LHCN-M2 (cell line): ENCODE data around the gene PRKAG1. TPM values are rescaled to one million over a fixed set of nuclear protein-coding genes. Genes with fewer than 3 reads are reported as not detected.

Experiments
- DNase-seq: peaks from one replicate; pipeline ENCODE4 v3.0.0-alpha.2; 2012; ENCODE audit warnings: low read depth
- total RNA-seq: library from RNA; depleted of rRNA; stranded (reverse); fragments of >200 nt; gene quantifications from 2 replicates; pipeline ENCODE4 v1.2.3, GENCODE V29; 2014

The PRKAG1 gene
- total RNA-seq, 1 experiment from 2014 or later = 77.4 TPM

- peak; percentile 69 for DNase-seq
Measured at GRCh38 chr12:49049566-49050224, 31.1 kb upstream of the PRKAG1 start.

- no peak for DNase-seq
Measured at GRCh38 chr12:49048953-49049352, 30.4 kb upstream of the PRKAG1 start.

DNA sequence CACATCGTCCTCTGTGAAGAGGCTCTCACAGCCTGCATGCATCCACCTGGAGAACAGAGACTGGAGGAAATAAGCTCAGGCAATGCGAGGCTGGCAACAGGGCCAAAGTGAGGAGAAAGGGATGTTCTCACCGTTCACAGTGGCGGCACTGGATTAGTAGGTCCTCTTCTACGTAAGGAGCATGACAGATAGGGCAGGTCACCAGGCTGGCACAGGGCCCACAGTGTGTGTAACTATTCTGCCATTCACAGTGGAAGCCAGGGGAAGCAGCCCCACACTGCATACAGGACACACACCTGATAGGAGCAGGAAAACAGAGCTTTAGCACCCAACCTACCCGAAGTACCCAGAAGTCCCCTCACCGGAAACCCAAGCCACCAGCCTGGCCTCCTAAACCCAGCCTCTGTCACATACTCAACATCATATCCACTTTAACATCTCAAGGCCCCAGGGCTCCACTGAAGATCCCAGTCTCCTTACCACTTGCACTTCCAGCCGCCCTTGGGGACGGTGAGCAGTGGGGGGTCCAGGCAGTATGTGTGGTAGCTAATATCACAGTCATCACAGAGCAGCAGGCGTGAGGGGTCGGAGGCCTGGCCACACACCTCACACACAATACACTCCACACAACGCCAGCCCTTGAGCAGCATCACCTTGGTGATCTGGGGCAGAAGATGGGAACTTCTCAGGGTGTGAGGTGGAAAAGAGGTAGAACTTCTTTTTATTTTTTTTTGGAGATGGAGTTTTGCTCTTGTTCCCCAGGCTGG is 27.7 kb upstream of the PRKAG1 start:
- DNase-seq = no peak

- no peak for DNase-seq
Measured at GRCh38 chr12:49044660-49045059, 26.1 kb upstream of the PRKAG1 start.

GRCh38 chr12:49043856-49044258 is 25.3 kb upstream of the PRKAG1 start:
- peak; percentile 42 for DNase-seq

DNA sequence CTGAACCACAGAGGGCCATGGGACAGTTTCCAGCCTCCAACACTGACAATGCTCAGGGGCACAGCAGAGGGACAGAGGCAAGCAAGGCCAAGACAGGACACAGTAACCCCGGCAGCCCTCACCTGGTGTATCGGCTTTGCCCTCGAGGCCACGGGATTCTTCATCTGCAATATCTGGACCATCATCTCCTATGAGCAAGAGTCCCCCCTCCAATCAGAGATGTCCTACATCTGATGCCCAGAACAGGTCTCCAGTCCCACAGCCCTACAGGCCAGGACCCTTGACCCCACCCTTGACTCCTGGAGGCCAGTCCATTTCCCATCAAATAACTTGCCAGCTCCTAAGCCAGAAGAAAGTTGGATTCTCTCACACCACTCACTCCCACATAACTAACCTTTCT is 24.7 kb upstream of the PRKAG1 start:
- DNase-seq = no peak

- DNase-seq = no peak
Measured at GRCh38 chr12:49041881-49042484, 23.4 kb upstream of the PRKAG1 start.

DNA sequence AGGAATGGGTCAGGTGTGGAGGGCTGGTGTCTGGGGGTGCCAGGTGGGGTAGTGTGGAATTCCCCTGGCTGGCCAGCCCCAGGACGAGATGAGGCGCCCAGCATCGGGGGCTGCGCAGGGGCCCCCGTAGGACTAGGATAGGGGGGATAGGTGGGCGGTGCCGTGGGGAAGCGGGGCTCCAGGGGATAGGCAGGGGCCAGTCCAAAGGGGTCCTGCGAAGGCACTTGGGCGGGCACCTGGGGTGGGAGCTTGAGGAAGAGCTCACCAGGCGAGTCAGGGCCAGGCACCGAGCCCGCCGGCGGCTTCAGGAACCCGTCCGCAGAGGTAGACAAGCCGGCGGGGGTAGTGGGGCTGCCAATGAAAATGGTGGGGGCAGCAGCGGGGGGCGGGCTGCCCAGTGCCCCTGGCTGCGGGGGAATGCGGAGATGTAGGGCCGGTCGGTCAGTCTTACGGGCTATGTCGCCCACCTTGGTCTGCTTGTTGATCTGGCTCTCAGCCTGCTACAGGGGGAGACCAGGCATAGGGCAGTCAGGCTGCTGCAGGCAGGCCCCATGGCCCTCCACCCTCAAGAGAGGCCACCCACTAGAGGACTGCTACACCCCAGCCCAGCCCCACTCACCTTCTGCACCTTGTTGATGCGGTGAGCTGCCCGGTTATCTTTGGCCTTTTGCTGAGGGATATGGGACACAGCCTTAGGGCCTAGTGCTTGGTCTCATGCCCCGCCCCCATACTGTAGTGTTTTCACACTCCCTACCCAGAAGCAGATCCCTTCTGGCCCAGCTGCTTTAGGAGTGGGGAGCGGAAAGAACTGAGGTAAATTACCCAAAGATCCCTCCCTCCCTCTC is 22.7 kb upstream of the PRKAG1 start:
- DNase-seq = no peak

DNA sequence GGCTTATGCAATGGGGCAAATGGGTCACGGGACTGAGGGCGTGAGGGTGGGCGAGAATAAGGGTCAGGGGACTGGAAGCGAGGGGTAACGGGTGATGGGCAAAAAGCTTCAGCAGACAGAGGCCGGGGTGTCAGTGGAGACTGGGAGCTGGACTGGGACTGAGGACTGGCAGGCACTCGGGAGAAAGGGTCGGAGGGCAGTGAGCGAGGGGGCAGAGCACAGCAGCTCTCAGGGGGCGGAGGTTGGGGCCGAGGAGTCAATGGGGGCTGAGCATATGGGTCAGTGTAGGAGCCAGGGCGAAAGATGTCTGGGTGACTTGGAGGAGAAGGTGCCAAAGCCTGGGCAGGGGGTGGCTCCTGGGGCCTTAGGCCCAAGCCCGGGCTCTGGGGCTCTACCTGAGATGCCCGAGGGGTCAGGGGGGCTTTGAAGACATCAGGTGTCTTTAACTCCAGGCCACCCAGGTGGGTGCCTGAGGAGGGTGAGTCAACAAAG is 21.8 kb upstream of the PRKAG1 start:
- DNase-seq = no peak

DNA sequence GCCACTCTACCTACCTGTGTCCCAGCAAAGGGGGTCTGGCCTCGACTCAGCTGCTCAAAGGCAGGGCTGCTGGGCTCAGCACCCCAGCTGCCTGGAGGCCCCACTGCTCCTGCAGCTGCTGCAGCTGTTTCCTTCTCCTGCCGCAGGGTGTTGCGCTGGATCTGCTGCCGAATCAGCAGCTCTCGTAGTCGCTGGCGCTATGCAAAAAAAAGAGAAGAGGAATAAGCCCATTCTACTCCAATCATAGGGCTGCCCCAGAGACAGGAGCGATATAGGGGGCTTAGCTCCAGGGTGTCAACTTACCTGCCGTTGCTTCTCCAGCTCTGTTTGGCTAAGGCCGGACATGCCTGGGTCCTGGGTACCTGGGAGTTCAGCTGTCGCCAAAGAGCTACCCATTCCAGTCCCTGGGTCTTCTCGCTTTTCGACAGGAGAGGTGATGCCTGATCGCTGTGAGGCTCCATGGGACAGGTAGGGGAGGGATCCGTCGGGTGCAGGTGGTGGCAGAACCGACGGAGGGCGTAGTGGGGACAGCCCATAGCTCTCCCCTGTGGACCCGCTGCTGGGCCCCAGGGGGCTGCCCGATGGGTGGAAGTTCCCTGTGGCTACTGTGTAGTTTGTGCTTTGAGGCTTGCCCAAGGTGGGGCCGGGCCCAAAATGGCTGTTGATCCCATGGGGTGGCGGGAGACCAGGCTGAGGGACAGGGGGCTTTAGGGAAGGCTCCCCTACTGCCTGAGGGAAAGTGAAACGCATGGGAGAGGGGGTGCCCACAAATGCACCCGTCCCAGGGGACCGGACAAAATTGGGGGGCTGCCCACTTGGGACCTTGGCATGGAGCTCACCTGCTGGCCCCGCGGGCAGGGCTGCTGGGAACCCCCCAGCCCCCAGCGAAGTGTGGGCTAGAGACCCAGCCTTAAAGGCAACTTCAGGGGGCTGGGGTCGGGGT is 21.1 kb upstream of the PRKAG1 start:
- no peak for DNase-seq

- DNase-seq = no peak
Measured at GRCh38 chr12:49038291-49038955, 19.8 kb upstream of the PRKAG1 start.

GRCh38 chr12:49037947-49038237 is 19.3 kb upstream of the PRKAG1 start:
- no peak for DNase-seq

DNA sequence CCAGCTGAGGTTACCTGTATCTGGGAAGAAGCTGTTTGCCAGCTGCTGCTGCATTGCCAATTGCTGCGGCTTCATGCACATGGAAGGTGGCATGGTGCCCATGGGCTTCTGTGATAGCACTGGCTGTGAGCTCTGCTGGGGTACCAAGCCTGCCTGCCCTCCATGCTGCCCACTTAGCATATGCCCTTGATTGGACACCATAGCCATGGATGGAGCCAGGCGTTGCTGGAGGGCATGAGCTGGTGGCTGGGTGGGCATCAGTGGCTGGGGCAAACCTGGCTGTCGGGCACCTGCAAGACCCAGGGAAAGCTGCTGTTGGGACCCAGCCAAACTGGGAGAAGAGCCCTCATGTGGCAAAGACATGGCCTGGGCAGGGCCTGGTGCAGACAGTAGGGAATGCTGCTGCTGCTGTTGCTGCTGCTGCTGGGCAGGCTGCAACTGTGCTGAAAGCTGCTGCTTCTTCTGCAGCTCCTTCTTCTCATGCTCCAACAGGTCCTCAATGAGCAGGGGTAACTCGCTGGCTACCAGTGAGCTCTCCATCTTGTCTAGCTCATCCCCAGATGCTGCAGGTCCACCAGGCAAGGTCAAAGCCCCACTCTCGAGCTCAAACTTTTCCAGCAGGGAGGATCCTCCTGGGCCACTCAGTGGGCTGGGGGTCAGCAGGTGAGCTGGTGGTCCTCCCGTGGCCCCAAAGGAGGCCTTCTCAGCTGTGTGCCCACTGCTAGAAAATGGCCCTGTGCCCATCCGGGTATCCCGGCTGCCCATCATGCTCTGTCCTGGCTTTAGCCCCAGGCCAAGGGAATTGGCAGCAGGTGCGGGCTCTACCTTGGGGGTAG is 18.8 kb upstream of the PRKAG1 start:
- no peak for DNase-seq

GRCh38 chr12:49036029-49036428 is 17.5 kb upstream of the PRKAG1 start:
- no peak for DNase-seq

DNA sequence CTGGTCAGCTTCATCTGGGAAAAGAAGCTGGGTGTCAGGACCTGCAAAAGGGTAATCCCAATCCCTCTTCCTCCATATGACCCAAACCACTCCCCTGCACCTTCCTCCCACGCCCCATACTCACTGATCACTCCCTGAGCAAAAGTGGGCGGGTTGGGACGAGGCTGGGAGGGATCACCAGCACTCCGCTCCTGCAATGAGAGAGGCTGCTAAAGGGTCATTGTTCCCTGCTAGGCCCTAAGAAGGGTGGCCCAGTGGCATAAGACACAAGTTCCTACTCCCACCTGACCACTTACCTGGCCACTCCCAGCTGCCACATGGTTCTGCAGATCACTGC is 15.7 kb upstream of the PRKAG1 start:
- no peak for DNase-seq

DNA sequence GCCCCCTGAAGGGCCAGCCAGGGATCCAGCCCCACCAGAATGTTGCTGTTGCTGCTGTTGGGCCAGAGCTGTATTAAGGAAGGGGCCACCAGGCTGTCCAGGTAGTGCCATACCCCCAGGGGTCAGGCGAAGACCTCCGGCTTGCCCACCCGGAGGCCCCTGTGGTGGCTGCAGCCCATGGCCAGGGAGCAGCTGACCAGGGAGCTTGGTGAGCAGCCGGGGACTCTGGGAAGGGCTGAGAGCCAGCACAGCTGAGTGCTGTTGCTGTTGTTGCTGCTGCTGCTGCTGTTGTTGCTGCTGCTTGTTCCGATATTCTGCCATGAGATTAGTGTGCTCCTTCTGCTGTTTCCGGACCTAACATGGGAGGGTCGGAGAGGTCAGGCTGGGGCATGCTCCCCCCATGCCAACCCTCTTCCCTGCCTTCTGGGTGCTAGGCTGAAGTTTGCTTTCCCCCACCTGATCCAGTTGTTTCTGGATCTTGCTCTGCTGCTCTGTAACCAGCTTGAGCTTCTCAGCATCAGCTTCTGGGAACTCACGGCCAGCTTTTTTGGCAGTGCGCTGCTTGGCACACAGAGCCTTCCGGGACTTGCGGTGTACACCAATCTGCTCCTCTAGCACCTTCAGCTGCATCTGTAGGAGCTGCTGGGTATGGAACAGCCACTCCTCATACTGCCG is 15.2 kb upstream of the PRKAG1 start:
- DNase-seq = no peak

DNA sequence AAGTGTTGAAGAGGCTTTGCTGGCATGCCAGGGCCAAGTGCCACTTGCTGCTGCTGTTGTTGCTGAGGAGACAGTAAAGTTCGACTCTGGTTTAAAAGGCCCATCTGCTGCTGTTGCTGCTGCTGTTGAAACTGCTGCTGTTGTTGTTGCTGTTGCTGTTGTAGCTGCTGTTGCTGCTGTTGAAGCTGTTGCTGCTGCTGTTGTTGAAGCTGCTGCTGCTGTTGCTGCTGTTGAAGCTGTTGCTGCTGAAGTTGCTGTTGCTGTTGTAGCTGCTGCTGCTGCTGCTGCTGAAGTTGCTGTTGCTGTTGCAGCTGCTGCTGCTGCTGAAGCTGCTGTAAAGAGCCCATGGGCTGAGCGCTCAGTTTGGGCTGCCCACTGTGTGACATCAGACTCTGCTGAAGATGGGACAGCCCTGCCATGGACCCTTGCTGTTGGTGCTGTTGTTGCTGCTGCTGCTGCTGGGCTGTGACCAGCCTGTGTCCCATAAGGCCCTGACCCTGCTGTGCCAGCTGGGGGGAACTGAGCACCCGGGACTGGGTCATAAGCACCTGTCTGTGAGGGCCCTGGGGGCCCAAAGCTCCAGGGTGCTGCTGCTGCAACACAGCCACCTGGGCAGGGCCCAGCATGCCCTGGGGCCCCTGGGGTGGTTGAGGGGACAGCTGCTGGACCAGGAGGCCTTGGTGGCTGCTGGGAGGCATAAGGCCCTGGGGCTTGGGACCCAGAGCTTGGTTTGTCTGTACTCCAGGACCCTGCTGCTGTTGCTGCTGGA is 14.3 kb upstream of the PRKAG1 start:
- DNase-seq = no peak

- DNase-seq = no peak
Measured at GRCh38 chr12:49032276-49032675, 13.7 kb upstream of the PRKAG1 start.
